ENCODE measurements around the gene RMC1.

The RMC1 gene

DNA sequence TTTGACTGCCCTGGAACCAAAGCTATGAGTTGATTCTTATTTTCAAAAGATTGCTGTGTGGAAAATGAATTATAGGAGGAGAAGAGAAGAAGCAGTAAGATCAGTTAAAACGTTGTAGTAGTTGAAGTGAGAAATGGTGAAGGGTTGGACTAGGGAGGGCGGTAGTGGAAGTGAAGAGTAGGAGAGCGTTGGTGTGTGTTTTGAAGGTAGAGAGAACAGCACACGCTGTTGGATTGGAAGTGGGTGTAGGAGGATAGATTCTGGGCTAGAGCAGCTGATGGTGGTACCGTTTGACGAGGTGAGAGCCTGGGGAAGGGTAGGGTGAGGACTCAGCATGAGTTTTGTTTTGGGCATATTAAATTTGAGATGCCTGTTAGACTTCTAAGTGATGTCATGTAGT, 31.8 kb upstream of the RMC1 start:
- Histone ChIP-seq H3K79me2 (ENCODE audit: low read length) (peaks cover 7% of the 10 kb centered on the region; the same call in 1 of the 2 replicates), H3K9ac (ENCODE audit: low read length) (no peak overlapping the region), H3K4me3 (ENCODE audit: low read length) (no peak overlapping the region), H3K27ac (ENCODE audit: low read length) (no peak overlapping the region), H3F3A (ENCODE audit: insufficient read depth, low read length) (no peaks in the 10 kb centered on the region), H3K4me1 (ENCODE audit: low read length) (no peaks in the 10 kb centered on the region), H3K4me2 (ENCODE audit: low read depth, low read length) (no peak overlapping the region), H2AFZ (ENCODE audit: low read length) (no peak overlapping the region), H3K27me3 (replicated peaks; ENCODE audit: insufficient read depth, low read length) (no peaks in the 10 kb centered on the region), H4K20me1 (ENCODE audit: insufficient read depth, low read length) (peaks cover 2% of the 10 kb centered on the region; the same call in 1 of the 2 replicates), H3K36me3 (replicated peaks; ENCODE audit: insufficient read depth, low read length) (peaks cover 7% of the 10 kb centered on the region), H3K9me2 (replicated peaks; ENCODE audit: insufficient read depth, low read length) (no peaks in the 10 kb centered on the region), H3K9me3 (replicated peaks; ENCODE audit: insufficient read depth, low read length) (no peaks in the 10 kb centered on the region)
- no peak for DNase-seq
- TF ChIP-seq, protein P1, sequence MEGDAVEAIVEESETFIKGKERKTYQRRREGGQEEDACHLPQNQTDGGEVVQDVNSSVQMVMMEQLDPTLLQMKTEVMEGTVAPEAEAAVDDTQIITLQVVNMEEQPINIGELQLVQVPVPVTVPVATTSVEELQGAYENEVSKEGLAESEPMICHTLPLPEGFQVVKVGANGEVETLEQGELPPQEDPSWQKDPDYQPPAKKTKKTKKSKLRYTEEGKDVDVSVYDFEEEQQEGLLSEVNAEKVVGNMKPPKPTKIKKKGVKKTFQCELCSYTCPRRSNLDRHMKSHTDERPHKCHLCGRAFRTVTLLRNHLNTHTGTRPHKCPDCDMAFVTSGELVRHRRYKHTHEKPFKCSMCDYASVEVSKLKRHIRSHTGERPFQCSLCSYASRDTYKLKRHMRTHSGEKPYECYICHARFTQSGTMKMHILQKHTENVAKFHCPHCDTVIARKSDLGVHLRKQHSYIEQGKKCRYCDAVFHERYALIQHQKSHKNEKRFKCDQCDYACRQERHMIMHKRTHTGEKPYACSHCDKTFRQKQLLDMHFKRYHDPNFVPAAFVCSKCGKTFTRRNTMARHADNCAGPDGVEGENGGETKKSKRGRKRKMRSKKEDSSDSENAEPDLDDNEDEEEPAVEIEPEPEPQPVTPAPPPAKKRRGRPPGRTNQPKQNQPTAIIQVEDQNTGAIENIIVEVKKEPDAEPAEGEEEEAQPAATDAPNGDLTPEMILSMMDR (IDR thresholded peaks at IDR 0.05; ENCODE audit: low read length): no peak
- no peak for TF ChIP-seq EZH2phosphoT487 (IDR thresholded peaks at IDR 0.05; ENCODE audit: low read length)
- no peak for TF ChIP-seq EZH2 (optimal IDR thresholded peaks at IDR 0.05; ENCODE audit: low read depth, low read length)

DNA sequence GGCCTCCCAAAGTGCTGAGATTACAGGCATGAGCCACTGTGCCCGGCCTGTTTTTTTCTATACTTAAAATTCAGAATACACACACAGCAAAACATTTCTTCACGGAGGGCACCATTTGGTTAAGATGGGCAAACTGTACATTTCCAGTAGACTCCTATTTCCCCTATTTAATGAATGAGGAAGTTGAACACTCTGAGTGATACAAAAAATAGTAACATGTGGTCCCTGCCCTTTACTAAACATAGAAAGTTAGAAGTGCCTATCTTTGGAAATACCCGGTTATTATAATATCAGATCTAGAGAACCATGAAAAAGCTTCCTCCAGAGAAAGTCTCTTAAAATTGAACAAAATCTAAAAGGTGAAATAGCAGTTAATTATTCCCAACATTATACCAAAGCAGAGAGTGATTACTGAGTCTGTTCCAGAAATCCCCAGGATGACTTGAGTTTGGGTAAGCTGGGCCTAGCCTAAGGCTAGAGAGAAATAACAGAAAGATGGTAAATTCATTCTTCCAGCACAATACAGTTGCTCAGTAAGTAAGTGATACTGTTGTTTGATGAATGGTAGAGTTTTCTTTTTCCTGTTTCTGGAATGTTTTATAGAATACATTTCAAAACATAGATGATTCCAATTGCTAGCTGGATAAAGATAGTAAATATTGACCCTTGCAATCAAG, 23.3 kb upstream of the RMC1 start:
- DNase-seq: no peak
- peaks cover 11% of the 10 kb centered on the region; the same call in 1 of the 2 replicates for H3F3A ChIP-seq (ENCODE audit: insufficient read depth, low read length)
- H3K9ac ChIP-seq (ENCODE audit: low read length): no peak overlapping the region

DNA sequence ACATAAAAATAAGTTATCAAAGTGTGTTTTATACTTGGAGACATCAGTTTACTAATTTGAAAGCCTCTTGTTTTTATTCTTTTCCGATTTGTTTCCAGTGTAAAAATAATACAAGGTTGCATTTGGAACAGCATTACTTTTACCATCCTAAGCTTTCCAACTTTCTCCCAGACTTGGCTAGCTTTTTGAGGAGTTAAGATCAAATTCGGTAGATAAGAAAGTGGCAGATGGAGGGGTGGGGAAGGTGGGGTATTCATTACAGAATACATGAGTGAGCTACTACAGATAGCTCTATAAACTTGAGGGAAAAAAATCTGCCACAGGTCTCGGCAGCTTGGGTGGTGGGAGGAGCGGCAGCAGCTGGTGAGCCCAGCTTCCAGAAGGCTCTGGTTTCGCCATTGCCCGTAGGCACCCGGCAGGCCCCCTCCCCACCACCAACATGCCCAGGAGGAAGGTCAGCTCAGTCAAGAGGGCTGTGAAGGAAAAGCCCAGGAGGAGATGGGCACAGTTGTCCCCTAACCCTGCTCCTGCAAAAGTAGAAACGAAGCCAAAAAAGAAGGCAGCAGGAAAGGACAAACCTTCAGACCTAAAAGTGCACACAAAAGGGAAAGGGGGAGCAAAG, 18.6 kb upstream of the RMC1 start:
- Histone ChIP-seq H3K27me3 (replicated peaks; ENCODE audit: insufficient read depth, low read length) (no peaks in the 10 kb centered on the region), H3K9me3 (replicated peaks; ENCODE audit: insufficient read depth, low read length) (no peaks in the 10 kb centered on the region), H4K20me1 (ENCODE audit: insufficient read depth, low read length) (no peaks in the 10 kb centered on the region), H3K27ac (ENCODE audit: low read length) (no peak overlapping the region), H3F3A (ENCODE audit: insufficient read depth, low read length) (peaks cover 32% of the 10 kb centered on the region), H3K79me2 (ENCODE audit: low read length) (no peaks in the 10 kb centered on the region), H3K9me2 (replicated peaks; ENCODE audit: insufficient read depth, low read length) (no peaks in the 10 kb centered on the region), H3K4me3 (ENCODE audit: low read length) (no peak overlapping the region), H3K36me3 (replicated peaks; ENCODE audit: insufficient read depth, low read length) (no peaks in the 10 kb centered on the region), H3K4me2 (ENCODE audit: low read depth, low read length) (no peak overlapping the region), H3K9ac (ENCODE audit: low read length) (no peak overlapping the region), H3K4me1 (ENCODE audit: low read length) (peaks cover 15% of the 10 kb centered on the region), H2AFZ (ENCODE audit: low read length) (no peak overlapping the region)
- DNase-seq: no peak
- TF ChIP-seq EZH2 (optimal IDR thresholded peaks at IDR 0.05; ENCODE audit: low read depth, low read length) (no peak), EZH2phosphoT487 (IDR thresholded peaks at IDR 0.05; ENCODE audit: low read length) (no peak)
- TF ChIP-seq, protein P1 (IDR thresholded peaks at IDR 0.05; ENCODE audit: low read length): no peak

More for the DNA sequence above, 23.3 kb upstream of the RMC1 start:
- no peak for TF ChIP-seq EZH2 (optimal IDR thresholded peaks at IDR 0.05; ENCODE audit: low read depth, low read length)
- TF ChIP-seq, protein P1 (IDR thresholded peaks at IDR 0.05; ENCODE audit: low read length): no peak
- TF ChIP-seq EZH2phosphoT487 (IDR thresholded peaks at IDR 0.05; ENCODE audit: low read length): no peak
- Histone ChIP-seq H3K4me2 (ENCODE audit: low read depth, low read length) (no peak overlapping the region), H3K4me1 (ENCODE audit: low read length) (peaks cover 8% of the 10 kb centered on the region; the same call in 1 of the 2 replicates), H3K27me3 (replicated peaks; ENCODE audit: insufficient read depth, low read length) (no peaks in the 10 kb centered on the region), H3K9me2 (replicated peaks; ENCODE audit: insufficient read depth, low read length) (no peaks in the 10 kb centered on the region), H3K9me3 (replicated peaks; ENCODE audit: insufficient read depth, low read length) (no peaks in the 10 kb centered on the region), H3K4me3 (ENCODE audit: low read length) (no peak overlapping the region), H3K36me3 (replicated peaks; ENCODE audit: insufficient read depth, low read length) (peaks cover 5% of the 10 kb centered on the region; the same call in 1 of the 2 replicates), H3K27ac (ENCODE audit: low read length) (no peak overlapping the region), H4K20me1 (ENCODE audit: insufficient read depth, low read length) (no peaks in the 10 kb centered on the region), H3K79me2 (ENCODE audit: low read length) (no peaks in the 10 kb centered on the region), H2AFZ (ENCODE audit: low read length) (no peak overlapping the region)

All from MM.1S (cell line).